ENCODE measurements around the gene STKLD1. TPM values are rescaled to one million over a fixed set of nuclear protein-coding genes. Genes with fewer than 3 reads are reported as not detected.

Gene STKLD1
- total RNA-seq, 1 donor from 2014 or later, result 1.3 TPM

DNA sequence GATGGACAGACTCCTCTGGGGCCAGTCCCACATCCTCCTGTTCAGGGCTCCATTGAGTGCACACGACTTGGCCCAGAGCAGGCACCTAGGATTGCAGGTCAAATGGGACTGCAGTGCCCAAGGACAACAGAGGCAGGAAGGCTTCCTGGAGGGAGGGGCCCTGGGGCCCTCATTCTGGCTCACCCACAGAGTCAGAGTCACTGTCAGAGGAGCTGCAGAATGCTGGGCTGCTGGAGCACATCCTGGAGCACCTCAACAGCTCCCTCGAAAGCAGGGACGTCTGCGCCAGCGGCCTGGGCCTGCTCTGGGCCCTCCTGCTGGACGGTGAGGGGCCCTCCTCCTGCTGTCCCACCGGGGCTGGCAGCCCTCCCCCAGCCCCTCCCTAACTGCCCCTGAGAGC is 26.5 kb downstream of the STKLD1 start:
- DNase-seq (ENCODE audit: low read depth), result no peak
- H3K4me3 ChIP-seq (ENCODE audit: low read depth, low read length), result no peak overlapping the region
- TF ChIP-seq, protein P1, sequence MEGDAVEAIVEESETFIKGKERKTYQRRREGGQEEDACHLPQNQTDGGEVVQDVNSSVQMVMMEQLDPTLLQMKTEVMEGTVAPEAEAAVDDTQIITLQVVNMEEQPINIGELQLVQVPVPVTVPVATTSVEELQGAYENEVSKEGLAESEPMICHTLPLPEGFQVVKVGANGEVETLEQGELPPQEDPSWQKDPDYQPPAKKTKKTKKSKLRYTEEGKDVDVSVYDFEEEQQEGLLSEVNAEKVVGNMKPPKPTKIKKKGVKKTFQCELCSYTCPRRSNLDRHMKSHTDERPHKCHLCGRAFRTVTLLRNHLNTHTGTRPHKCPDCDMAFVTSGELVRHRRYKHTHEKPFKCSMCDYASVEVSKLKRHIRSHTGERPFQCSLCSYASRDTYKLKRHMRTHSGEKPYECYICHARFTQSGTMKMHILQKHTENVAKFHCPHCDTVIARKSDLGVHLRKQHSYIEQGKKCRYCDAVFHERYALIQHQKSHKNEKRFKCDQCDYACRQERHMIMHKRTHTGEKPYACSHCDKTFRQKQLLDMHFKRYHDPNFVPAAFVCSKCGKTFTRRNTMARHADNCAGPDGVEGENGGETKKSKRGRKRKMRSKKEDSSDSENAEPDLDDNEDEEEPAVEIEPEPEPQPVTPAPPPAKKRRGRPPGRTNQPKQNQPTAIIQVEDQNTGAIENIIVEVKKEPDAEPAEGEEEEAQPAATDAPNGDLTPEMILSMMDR (conservative IDR thresholded peaks at IDR 0.05; ENCODE audit: low read depth, low read length), result no peak

DNA sequence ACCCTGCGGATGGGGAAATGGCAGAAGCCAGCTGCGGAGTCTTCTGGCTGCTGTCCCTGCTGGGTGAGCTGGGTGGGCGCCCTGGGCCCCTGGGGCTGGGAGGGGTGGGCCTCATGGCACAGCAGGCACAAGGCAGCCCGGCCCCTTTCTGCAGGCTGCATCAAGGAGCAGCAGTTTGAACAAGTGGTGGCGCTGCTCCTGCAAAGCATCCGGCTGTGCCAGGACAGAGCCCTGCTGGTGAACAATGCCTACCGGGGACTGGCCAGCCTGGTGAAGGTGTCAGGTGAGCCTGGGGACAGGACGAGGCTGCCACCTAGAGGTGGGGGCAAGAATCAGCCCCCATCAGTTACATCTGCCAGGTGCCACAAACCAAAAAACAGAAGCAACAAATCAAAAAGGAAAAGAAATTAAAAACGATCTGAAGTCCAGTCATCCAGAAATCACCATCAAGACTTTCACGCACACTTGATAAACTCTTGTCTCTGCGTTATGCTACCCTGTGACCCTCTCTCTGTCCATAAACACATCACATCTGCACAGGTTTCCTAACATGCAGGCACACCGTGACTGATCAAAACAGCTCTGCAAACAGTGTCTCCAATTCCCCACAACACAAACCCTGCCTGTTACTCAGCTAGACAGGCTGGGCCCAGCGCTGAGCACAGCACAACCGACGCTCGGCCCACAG is 27.7 kb downstream of the STKLD1 start:
- TF ChIP-seq, protein P1 (conservative IDR thresholded peaks at IDR 0.05; ENCODE audit: low read depth, low read length), result peak; percentile 73
- H3K4me3 ChIP-seq (ENCODE audit: low read depth, low read length), result no peak overlapping the region
- no peak for DNase-seq (ENCODE audit: low read depth)

DNA sequence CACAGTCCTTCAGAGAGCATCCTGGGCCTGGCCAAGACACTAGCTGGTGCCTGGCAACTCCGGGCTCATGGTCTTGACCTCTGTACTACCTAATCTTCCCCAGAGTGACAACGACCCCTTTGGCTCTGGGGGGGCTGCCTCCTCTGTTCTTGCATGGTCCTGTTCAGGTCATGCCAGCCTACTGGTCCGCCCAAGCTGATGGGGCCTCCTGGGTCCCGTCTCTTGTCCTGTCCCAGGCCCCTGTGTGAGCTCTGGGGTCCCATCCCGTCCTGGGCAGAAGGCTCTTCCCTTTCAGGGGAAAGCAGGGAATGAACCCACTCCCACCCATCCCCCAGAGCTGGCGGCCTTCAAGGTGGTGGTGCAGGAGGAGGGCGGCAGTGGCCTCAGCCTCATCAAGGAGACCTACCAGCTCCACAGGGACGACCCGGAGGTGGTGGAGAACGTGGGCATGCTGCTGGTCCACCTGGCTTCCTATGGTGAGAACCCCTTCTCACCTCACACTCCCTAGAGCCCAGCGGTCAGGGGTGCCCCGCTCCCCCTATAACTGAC is 28.4 kb downstream of the STKLD1 start:
- DNase-seq (ENCODE audit: low read depth), result no peak
- TF ChIP-seq, protein P1 (conservative IDR thresholded peaks at IDR 0.05; ENCODE audit: low read depth, low read length), result no peak

DNA sequence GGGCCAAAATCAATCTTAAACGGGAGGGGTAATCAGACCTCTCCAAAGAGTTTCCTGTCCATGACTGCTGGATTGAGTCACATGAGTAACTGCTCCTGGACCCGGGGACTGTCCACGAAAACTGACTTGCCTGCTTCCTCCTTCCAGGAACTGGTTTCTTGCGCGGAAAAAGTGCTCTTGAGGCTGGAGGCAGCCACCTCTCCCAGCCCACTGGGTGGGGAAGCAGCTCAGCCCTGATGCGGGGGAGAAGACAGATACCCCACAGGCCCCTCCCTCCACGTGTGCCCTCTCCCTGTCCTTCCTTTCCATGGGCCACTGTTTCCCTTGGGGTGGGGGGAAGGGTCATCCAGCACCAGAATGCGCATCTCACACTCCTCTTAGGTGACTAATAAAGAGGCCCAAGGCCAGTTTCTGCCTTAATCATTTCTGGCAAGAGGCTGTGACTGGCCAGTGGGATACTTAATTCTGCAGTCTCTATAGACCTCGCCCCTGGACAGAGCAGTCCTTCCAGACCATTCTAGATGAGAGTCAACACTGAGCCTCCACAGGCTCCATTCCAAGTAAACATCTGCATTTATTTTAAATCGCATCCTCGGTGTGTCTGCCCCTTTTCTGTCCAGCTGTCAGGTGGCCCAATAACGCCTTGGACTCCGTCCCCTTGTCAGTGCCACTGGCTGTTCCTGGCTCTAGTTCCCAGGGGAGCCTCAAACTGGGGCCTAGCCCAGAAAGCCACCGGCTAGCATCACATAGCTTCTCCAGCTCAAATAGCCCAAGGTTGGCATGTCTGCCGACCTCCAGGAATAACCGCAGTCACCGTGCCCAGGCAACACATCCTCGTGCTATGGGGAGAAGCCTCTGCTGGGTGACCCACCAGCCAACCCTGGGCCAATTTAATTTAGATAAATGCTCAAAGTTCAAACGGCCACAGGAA is 29.6 kb downstream of the STKLD1 start:
- H3K4me3 ChIP-seq (ENCODE audit: low read depth, low read length), result no peak overlapping the region
- TF ChIP-seq, protein P1 (conservative IDR thresholded peaks at IDR 0.05; ENCODE audit: low read depth, low read length), result no peak
- no peak for DNase-seq (ENCODE audit: low read depth)

More for the DNA sequence above, 28.4 kb downstream of the STKLD1 start:
- H3K4me3 ChIP-seq (ENCODE audit: low read depth, low read length), result no peak overlapping the region

DNA sequence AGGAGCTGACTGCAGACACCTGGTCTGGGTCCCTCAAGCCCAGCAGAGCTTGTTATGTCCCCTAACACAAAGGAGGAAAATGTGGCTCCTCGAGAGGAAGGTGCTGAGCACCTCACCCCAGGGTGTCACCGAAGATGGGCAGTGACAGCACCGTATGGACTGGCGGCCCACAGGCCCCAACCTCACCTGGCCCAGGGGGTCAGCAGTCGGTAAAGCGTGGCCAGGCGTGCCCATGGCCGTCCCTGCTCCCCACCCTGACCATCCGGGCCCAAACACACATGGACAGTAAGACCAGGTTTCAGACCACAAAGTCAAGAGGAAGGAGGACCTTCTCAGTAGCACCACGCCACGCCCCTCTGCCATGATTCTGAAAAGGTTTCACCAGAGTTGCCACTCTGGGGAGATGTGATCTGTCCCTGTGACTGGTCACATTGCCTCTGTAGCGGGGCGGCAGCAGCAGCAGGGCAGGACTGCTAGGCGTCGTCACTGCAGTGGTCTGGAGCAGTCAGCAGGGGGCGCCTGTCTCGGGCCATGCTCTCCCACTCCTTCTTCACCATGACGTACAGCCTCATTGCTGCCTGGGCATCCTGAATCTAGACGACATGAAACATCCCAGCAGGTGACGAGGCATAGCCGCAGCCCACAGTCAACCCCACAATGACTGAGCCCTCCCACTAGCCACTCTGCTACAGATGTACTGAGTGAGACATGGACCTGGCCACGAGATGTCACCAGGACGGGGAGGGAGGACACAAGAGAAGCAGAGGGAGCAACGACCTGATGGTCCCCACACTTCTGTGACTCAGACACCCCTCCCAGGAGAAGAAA is 30.5 kb downstream of the STKLD1 start:
- TF ChIP-seq, protein P1 (conservative IDR thresholded peaks at IDR 0.05; ENCODE audit: low read depth, low read length), result peak; percentile 94
- no peak for DNase-seq (ENCODE audit: low read depth)
- H3K4me3 ChIP-seq (ENCODE audit: low read depth, low read length), result no peak overlapping the region

DNA sequence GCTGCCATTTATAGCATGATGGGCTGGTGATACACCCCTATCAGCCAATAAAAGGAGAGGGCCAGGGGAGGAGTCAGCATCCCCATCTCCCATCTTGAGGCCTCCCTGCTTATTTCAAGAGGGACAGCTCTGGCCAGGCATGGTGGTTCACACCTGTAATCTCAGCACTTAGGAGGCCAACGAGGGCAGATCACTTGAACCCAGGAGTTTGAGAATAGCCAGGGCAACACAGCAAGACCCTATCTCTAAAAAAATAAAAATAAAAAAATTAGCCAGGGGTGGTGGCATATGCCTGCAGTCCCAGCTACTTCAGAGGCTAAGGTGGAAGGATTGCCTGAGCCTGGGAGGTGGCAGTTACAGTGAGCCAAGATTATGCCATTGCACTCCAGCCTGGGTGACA is 31.9 kb downstream of the STKLD1 start:
- TF ChIP-seq, protein P1 (conservative IDR thresholded peaks at IDR 0.05; ENCODE audit: low read depth, low read length), result no peak
- no peak for DNase-seq (ENCODE audit: low read depth)
- no peak overlapping the region for H3K4me3 ChIP-seq (ENCODE audit: low read depth, low read length)

Data from epithelial cell of proximal tubule (primary cell).